Esophagus squamous epithelium (tissue), 4 donors: ENCODE data around the gene STARD9.

ENCODE experiments used
- CTCF ChIP-seq, 6 experiments: fragments of 450-650 bp in 4 of 6; fragments of 200-600 bp in 2 of 6; sonication (generic) in 2 of 6; IDR thresholded peaks; one replicate each; pipeline ENCODE4 v1.5.1; 2016 to 2019; ENCODE audit warnings: antibody characterized with exemption in 6 of 6, mild to moderate bottlenecking in 4 of 6, moderate library complexity in 4 of 6
- POLR2A ChIP-seq, 4 donors: fragments of 450-650 bp; IDR thresholded peaks; one replicate each; pipeline ENCODE4 v1.6.1; 2017; ENCODE audit warnings: antibody characterized with exemption in 4 of 4, mild to moderate bottlenecking in 4 of 4, moderate library complexity in 3 of 4

GRCh38 chr15:42621996-42622925 is 46.9 kb downstream of the STARD9 start:
- TF ChIP-seq CTCF (IDR thresholded peaks at IDR 0.05) = no peak
- TF ChIP-seq POLR2A (IDR thresholded peaks at IDR 0.05) = no peak
